H1 (cell line): ENCODE data around the gene HS3ST3B1. TPM values are rescaled to one million over a fixed set of nuclear protein-coding genes. Genes with fewer than 3 reads are reported as not detected.

ENCODE experiments used
- CTCF ChIA-PET: fragments of 300-600 bp; sonication (Branson Sonifier 250); formaldehyde crosslinking; loops from one replicate; lab custom pipeline; 2021; ENCODE audit not compliant: partially characterized antibody; lab: Charles Lee
- POLR2A ChIA-PET: fragments of 300-600 bp; sonication (Branson Sonifier 250); formaldehyde crosslinking; loops from one replicate; lab custom pipeline; 2021; ENCODE audit warnings: inconsistent platforms; ENCODE audit not compliant: partially characterized antibody; lab: Charles Lee
- DNase-seq, 2 experiments: peaks; one replicate each; pipeline versions ENCODE4 v3.0.0 to v3.0.0-alpha.2; 2010 to 2022; ENCODE audit warnings: low spot score in 2 of 2, low read depth in 1 of 2, mixed read lengths in 1 of 2
- FAIRE-seq: peaks from 2 replicates; lab custom pipeline; 2011; peaks lifted over from hg19 to GRCh38; lab: Jason Lieb, UNC
- H2AFZ ChIP-seq: 2 replicates; pipeline ENCODE4 v1.8.1; 2012; ENCODE audit warnings: low read length, inconsistent platforms
- H2AK5ac ChIP-seq: 2 replicates; pipeline ENCODE4 v1.6.1; 2013; ENCODE audit warnings: low read depth, low read length
- H2BK120ac ChIP-seq: replicated peaks from 2 replicates; pipeline ENCODE3; 2013; ENCODE audit warnings: low read depth, low read length, inconsistent platforms
- H2BK12ac ChIP-seq: 2 replicates; pipeline ENCODE4 v1.6.1; 2013; ENCODE audit warnings: low read depth, low read length
- H2BK15ac ChIP-seq: 2 replicates; pipeline ENCODE4 v1.6.1; 2013; ENCODE audit warnings: low read length
- H2BK20ac ChIP-seq: 2 replicates; pipeline ENCODE4 v1.6.1; 2013; ENCODE audit warnings: low read length
- H2BK5ac ChIP-seq: 2 replicates; pipeline ENCODE4 v1.6.1; 2013; ENCODE audit warnings: low read depth, low read length
- H3K14ac ChIP-seq: 2 replicates; pipeline ENCODE4 v1.6.1; 2013; ENCODE audit warnings: inconsistent platforms; ENCODE audit not compliant: insufficient read length
- H3K18ac ChIP-seq: 2 replicates; pipeline ENCODE4 v1.6.1; 2013; ENCODE audit warnings: low read length; ENCODE audit errors: extremely low read depth
- H3K23ac ChIP-seq: 2 replicates; pipeline ENCODE4 v1.6.1; 2013; ENCODE audit warnings: inconsistent platforms; ENCODE audit not compliant: insufficient read length
- H3K23me2 ChIP-seq: 2 replicates; pipeline ENCODE4 v1.6.1; 2013; ENCODE audit warnings: low read depth, low read length
- H3K27ac ChIP-seq: 2 replicates; pipeline ENCODE4 v1.6.1; 2011; ENCODE audit warnings: low read depth, low read length, inconsistent platforms
- H3K27me3 ChIP-seq, 4 experiments: replicated peaks in 1 of 4; 1 replicate in 1 of 4; 2 replicates in 3 of 4; pipeline versions ENCODE4 v1.6.1 to v1.8.1; 2011 to 2013; ENCODE audit warnings: low read length in 3 of 4, mild to moderate bottlenecking in 3 of 4, inconsistent platforms in 2 of 4, mixed read lengths in 2 of 4, moderate library complexity in 1 of 4; ENCODE audit not compliant: control insufficient read depth in 3 of 4, insufficient read depth in 3 of 4; ENCODE audit errors: extremely low read depth in 1 of 4
- H3K36me3 ChIP-seq, 4 experiments: 2 replicates each; pipeline versions ENCODE4 v1.6.1 to v1.8.1; 2011 to 2013; ENCODE audit warnings: mild to moderate bottlenecking in 4 of 4, low read length in 3 of 4, moderate library complexity in 2 of 4, control low read depth in 1 of 4, inconsistent platforms in 1 of 4; ENCODE audit not compliant: insufficient read depth in 4 of 4, control insufficient read depth in 2 of 4
- H3K4ac ChIP-seq: replicated peaks from 2 replicates; pipeline ENCODE3; 2013; ENCODE audit warnings: low read length, low read depth, mixed read lengths, inconsistent platforms; ENCODE audit not compliant: insufficient read length
- H3K4me1 ChIP-seq, 4 experiments: replicated peaks in 1 of 4; 1 replicate in 1 of 4; 2 replicates in 3 of 4; pipeline versions ENCODE4 v1.6.1 to v1.8.1; 2011 to 2013; ENCODE audit warnings: low read length in 3 of 4, inconsistent platforms in 2 of 4, mixed read lengths in 1 of 4; ENCODE audit not compliant: insufficient read depth in 4 of 4, control insufficient read depth in 3 of 4
- H3K4me2 ChIP-seq, 2 experiments: 2 replicates each; pipeline versions ENCODE4 v1.6.1 to v1.8.1; 2011 to 2013; ENCODE audit warnings: low read depth in 2 of 2, low read length in 2 of 2, control low read depth in 1 of 2, inconsistent platforms in 1 of 2, mild to moderate bottlenecking in 1 of 2; ENCODE audit not compliant: insufficient read depth in 1 of 2
- H3K4me3 ChIP-seq, 4 experiments: fragments of 200-600, 300-600 bp in 1 of 4; sonication (generic), shearing (Covaris generic), sonication (Bioruptor Twin) in 1 of 4; 2 replicates each; pipeline versions ENCODE4 v1.5.1 to v1.8.1; 2011 to 2016; ENCODE audit warnings: low read length in 4 of 4, low read depth in 3 of 4, control low read depth in 2 of 4, inconsistent platforms in 2 of 4, mild to moderate bottlenecking in 2 of 4, mixed read lengths in 1 of 4, moderate library complexity in 1 of 4; ENCODE audit not compliant: insufficient read depth in 2 of 4; ENCODE audit errors: extremely low read depth in 1 of 4
- H3K56ac ChIP-seq: replicated peaks from 2 replicates; pipeline ENCODE3; 2013; ENCODE audit warnings: low read depth, mild to moderate bottlenecking, mixed read lengths, low read length, inconsistent platforms; ENCODE audit not compliant: insufficient read length
- H3K79me1 ChIP-seq: 2 replicates; pipeline ENCODE4 v1.6.1; 2013; ENCODE audit warnings: low read depth, low read length, control low read depth
- H3K79me2 ChIP-seq, 2 experiments: 2 replicates each; pipeline versions ENCODE4 v1.6.1 to v1.8.1; 2012 to 2013; ENCODE audit warnings: low read length in 2 of 2, mild to moderate bottlenecking in 2 of 2, inconsistent platforms in 1 of 2; ENCODE audit not compliant: insufficient read depth in 2 of 2, control insufficient read depth in 1 of 2
- H3K9ac ChIP-seq, 4 experiments: replicated peaks in 1 of 4; 1 replicate in 1 of 4; 2 replicates in 3 of 4; pipeline versions ENCODE4 v1.6.1 to v1.8.1; 2011 to 2013; ENCODE audit warnings: low read depth in 3 of 4, low read length in 3 of 4, control low read depth in 2 of 4, mild to moderate bottlenecking in 2 of 4, moderate library complexity in 2 of 4, inconsistent platforms in 1 of 4; ENCODE audit errors: extremely low read depth in 1 of 4
- H3K9me3 ChIP-seq, 2 experiments: 2 replicates each; pipeline versions ENCODE4 v1.6.1 to v1.8.1; 2012 to 2013; ENCODE audit warnings: mild to moderate bottlenecking in 2 of 2, moderate library complexity in 2 of 2, control low read depth in 1 of 2, inconsistent platforms in 1 of 2, low read depth in 1 of 2, low read length in 1 of 2, mixed read lengths in 1 of 2; ENCODE audit not compliant: insufficient read depth in 2 of 2
- H4K20me1 ChIP-seq, 2 experiments: replicated peaks in 1 of 2; 2 replicates each; pipeline versions ENCODE3 to v1.8.1; 2011 to 2013; ENCODE audit warnings: inconsistent platforms in 2 of 2, low read length in 2 of 2, mild to moderate bottlenecking in 1 of 2; ENCODE audit not compliant: insufficient read depth in 2 of 2, control insufficient read depth in 1 of 2
- H4K5ac ChIP-seq: 2 replicates; pipeline ENCODE4 v1.6.1; 2013; ENCODE audit warnings: low read length, low read depth, mixed read lengths, inconsistent platforms; ENCODE audit not compliant: insufficient read length
- H4K8ac ChIP-seq: 2 replicates; pipeline ENCODE4 v1.8.0; 2013; ENCODE audit warnings: mild to moderate bottlenecking, moderate library complexity, low read length, inconsistent platforms; ENCODE audit not compliant: insufficient read depth; ENCODE audit errors: extremely low read depth
- H4K91ac ChIP-seq: replicated peaks from 2 replicates; pipeline ENCODE3; 2013; ENCODE audit warnings: low read length, mixed read lengths, inconsistent platforms; ENCODE audit not compliant: insufficient read length
- WGBS, 2 experiments: shearing (Covaris generic) in 1 of 2; methylation state at CpG; one replicate each; pipeline versions ENCODE4 v1.1.6 to v1.1.7; 2013 to 2015; ENCODE audit warnings: low lambda C conversion rate in 2 of 2, mixed read lengths in 2 of 2, inconsistent platforms in 1 of 2, low coverage in 1 of 2, missing lambda C conversion rate in 1 of 2; ENCODE audit not compliant: insufficient replicate concordance in 2 of 2, insufficient coverage in 1 of 2, insufficient read length in 1 of 2; ENCODE audit errors: extremely low coverage in 1 of 2, missing lambda C conversion rate in 1 of 2; 5-methylcytosine and 5-hydroxymethylcytosine counted together
- polyA plus RNA-seq, 7 experiments: library from polyadenylated mRNA; depleted of rRNA in 3 of 7; stranded (reverse) in 5 of 7; unstranded in 2 of 7; fragments of >200 nt in 5 of 7; fragments of 200-250 nt in 2 of 7; gene quantifications; 1 replicate in 5 of 7; 2 replicates in 1 of 7; 4 replicates in 1 of 7; pipeline versions ENCODE4 v1.2.1 to v1.2.3, GENCODE V29; 2011 to 2013; ENCODE audit warnings: missing spikeins in 2 of 7, mixed read lengths in 2 of 7
- total RNA-seq: library from RNA; stranded (reverse); fragmentation: NEBNext Ultra II Directional; extraction: Animal tissue kit (Norgen Biotek cat#: 25700); gene quantifications from 2 replicates; pipeline ENCODE4 v1.2.1, GENCODE V29; 2021
- TF ChIP-seq, protein P1 (sequence below): IDR thresholded peaks from 2 replicates; pipeline ENCODE4 v1.6.1; 2012; ENCODE audit warnings: inconsistent platforms
- TF ChIP-seq, protein P2 (sequence below): IDR thresholded peaks from 2 replicates; pipeline ENCODE4 v1.6.1; 2012; ENCODE audit warnings: inconsistent platforms

HS3ST3B1 gene
- total and polyA plus RNA-seq, 2 of the 8 experiments (the other 6 are each of a cell fraction or from before 2014, with no cell fraction given) = 4.7 to 14.4 TPM

DNA sequence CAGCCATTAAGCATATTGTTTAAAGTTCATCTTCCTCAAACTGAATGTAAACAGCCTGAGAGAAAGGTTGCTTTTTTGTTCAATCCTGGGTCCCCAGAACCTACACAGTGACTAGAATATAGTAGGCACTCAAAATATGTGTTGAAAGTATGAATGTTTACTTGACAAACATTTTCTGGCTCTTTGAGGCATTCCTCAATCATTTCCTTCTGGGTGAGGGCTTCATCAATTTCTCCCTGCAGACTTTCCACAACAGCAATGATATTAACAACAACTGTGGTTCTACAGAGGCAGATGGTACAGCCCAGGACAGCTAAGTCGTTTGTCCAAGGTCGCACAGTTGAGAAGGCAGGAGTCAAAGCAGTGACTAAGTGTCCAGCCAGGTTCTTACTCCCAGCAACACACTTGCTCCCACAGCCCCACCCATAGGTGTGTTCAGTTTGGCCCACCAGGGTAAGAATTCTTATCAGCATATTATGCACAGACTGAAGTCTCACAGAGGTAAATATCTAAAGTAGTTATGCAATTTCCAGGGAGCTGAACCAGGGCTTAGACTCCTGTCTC lies 61.1 kb downstream of the HS3ST3B1 start:
- H3K79me1 ChIP-seq = no peaks in the 10 kb centered on the region
- no peaks in the 10 kb centered on the region for H3K79me2 ChIP-seq
- H3K4me1 ChIP-seq = peaks cover 0 to 3% (median 0%) of the 10 kb centered on the region in 4 experiments; a peak in 1 of 7 replicates
- no peak overlapping the region for H2AK5ac ChIP-seq
- no peak overlapping the region for H3K27ac ChIP-seq
- ChIA-PET POLR2A (no interaction called here), CTCF (no interaction called here)
- no peak overlapping the region for H3K56ac ChIP-seq
- no peak overlapping the region for H3K4me3 ChIP-seq
- H3K4me2 ChIP-seq = no peak overlapping the region
- H3K27me3 ChIP-seq = no peaks in the 10 kb centered on the region
- no peaks in the 10 kb centered on the region for H3K23me2 ChIP-seq
- H3K23ac ChIP-seq = no peak overlapping the region
- no peak overlapping the region for H2AFZ ChIP-seq
- no peak overlapping the region for H2BK120ac ChIP-seq
- H3K4ac ChIP-seq = no peak overlapping the region
- no peak overlapping the region for H4K8ac ChIP-seq
- no peak overlapping the region for H2BK20ac ChIP-seq
- no peak overlapping the region for H4K5ac ChIP-seq
- no peak overlapping the region for H2BK15ac ChIP-seq
- peak overlapping the region; percentile 1; the same call in 1 of the 2 replicates for H2BK5ac ChIP-seq
- H3K9ac ChIP-seq = no peak overlapping the region; a peak in 1 of 7 replicates
- peak overlapping the region; percentile 45 for H4K91ac ChIP-seq
- DNase-seq (no peak), FAIRE-seq (no peak)
- H2BK12ac ChIP-seq = no peak overlapping the region; the same call in 1 of the 2 replicates
- no peaks in the 10 kb centered on the region for H4K20me1 ChIP-seq
- TF ChIP-seq, protein P1, sequence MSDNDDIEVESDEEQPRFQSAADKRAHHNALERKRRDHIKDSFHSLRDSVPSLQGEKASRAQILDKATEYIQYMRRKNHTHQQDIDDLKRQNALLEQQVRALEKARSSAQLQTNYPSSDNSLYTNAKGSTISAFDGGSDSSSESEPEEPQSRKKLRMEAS = no peak
- TF ChIP-seq, protein P2, sequence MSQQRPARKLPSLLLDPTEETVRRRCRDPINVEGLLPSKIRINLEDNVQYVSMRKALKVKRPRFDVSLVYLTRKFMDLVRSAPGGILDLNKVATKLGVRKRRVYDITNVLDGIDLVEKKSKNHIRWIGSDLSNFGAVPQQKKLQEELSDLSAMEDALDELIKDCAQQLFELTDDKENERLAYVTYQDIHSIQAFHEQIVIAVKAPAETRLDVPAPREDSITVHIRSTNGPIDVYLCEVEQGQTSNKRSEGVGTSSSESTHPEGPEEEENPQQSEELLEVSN = no peak
- 83% methylated on average over 2 of the region's 2 CpGs; no CpG with 5 or more reads in 1 of the 2 experiments for WGBS, 2 experiments
- H3K14ac ChIP-seq = no peak overlapping the region
- H3K36me3 ChIP-seq = no peaks in the 10 kb centered on the region
- H3K9me3 ChIP-seq = no peaks in the 10 kb centered on the region
- H3K18ac ChIP-seq = no peak overlapping the region
